Caco-2 (cell line): ENCODE data around the gene RAF1. TPM values are rescaled to one million over a fixed set of nuclear protein-coding genes. Genes with fewer than 3 reads are reported as not detected.

Source experiments
- BruUV-seq: library from RNA; stranded (reverse); fragments of 400-500 nt; replicated peaks from 2 replicates; lab custom pipeline; 2021; lab: Mats Ljungman, UMichigan
- CTCF ChIA-PET: fragments of 300-600 bp; sonication (Branson Sonifier 250); formaldehyde crosslinking; loops from one replicate; lab custom pipeline; 2022; ENCODE audit warnings: antibody characterized with exemption; lab: Charles Lee
- POLR2A ChIA-PET: fragments of 300-600 bp; sonication (Branson Sonifier 250); formaldehyde crosslinking; loops from one replicate; lab custom pipeline; 2022; ENCODE audit warnings: antibody characterized with exemption; lab: Charles Lee
- DNase-seq, 2 experiments: peaks; one replicate each; pipeline versions ENCODE4 v3.0.0 to v3.0.0-alpha.2; 2020 to 2022
- H3K27me3 ChIP-seq: replicated peaks from 2 replicates; pipeline ENCODE4 v1.6.0; 2011; ENCODE audit warnings: low read length; ENCODE audit not compliant: control insufficient read depth, insufficient read depth
- H3K36me3 ChIP-seq: 2 replicates; pipeline ENCODE4 v1.5.1; 2011; ENCODE audit warnings: low read length; ENCODE audit not compliant: control insufficient read depth, insufficient read depth
- H3K4me1 ChIP-seq: fragments of 250-450 bp; sonication (Bioruptor Pico); 2 replicates; pipeline ENCODE4 v1.5.1; 2020; ENCODE audit warnings: mild to moderate bottlenecking
- H3K4me3 ChIP-seq: 2 replicates; pipeline ENCODE4 v1.5.1; 2011; ENCODE audit warnings: low read depth, mild to moderate bottlenecking, control low read depth, low read length
- H3K9me3 ChIP-seq: fragments of 250-450 bp; sonication (Bioruptor Pico); 2 replicates; pipeline ENCODE4 v1.5.1; 2020; ENCODE audit warnings: mild to moderate bottlenecking, moderate library complexity
- H3K27ac Mint-ChIP-seq: one replicate; pipeline ENCODE4 v1.8.0; 2022; ENCODE audit warnings: mixed read lengths; ENCODE audit not compliant: unreplicated experiment
- H3K27me3 Mint-ChIP-seq: one replicate; pipeline ENCODE4 v1.8.0; 2022; ENCODE audit warnings: mixed read lengths; ENCODE audit not compliant: insufficient read depth, unreplicated experiment
- H3K36me3 Mint-ChIP-seq: one replicate; pipeline ENCODE4 v1.8.0; 2022; ENCODE audit warnings: mild to moderate bottlenecking, mixed read lengths; ENCODE audit not compliant: insufficient read depth, unreplicated experiment
- H3K4me1 Mint-ChIP-seq: one replicate; pipeline ENCODE4 v1.8.0; 2022; ENCODE audit warnings: low read depth, mixed read lengths; ENCODE audit not compliant: unreplicated experiment
- H3K4me3 Mint-ChIP-seq: one replicate; pipeline ENCODE4 v1.8.0; 2022; ENCODE audit warnings: mild to moderate bottlenecking, moderate library complexity, mixed read lengths; ENCODE audit not compliant: unreplicated experiment
- H3K9me3 Mint-ChIP-seq: one replicate; pipeline ENCODE4 v1.8.0; 2022; ENCODE audit warnings: mixed read lengths; ENCODE audit not compliant: unreplicated experiment
- CTCF ChIP-seq, 2 experiments: fragments of 200-600 bp in 1 of 2; IDR thresholded peaks; 1 replicate in 1 of 2; 2 replicates in 1 of 2; pipeline versions ENCODE4 v1.5.1 to v1.8.0; 2011 to 2022; ENCODE audit warnings: antibody characterized with exemption in 1 of 2, control low read depth in 1 of 2, inconsistent platforms in 1 of 2, low read depth in 1 of 2, low read length in 1 of 2, mild to moderate bottlenecking in 1 of 2, moderate library complexity in 1 of 2; ENCODE audit not compliant: insufficient read depth in 1 of 2, severe bottlenecking in 1 of 2, unreplicated experiment in 1 of 2
- intact Hi-C: fragments of 100-400 bp; cut with micrococcal nuclease; formaldehyde crosslinking; loops from one replicate; pipeline ENCODE4 v1.10.0; 2022; ENCODE audit not compliant: unreplicated experiment
- total RNA-seq: library from RNA; stranded (reverse); gene quantifications from 2 replicates; pipeline ENCODE4 v1.2.3, GENCODE V29; 2022

RAF1 gene
- total RNA-seq, 1 experiment from 2014 or later, result 93.6 TPM

- H3K27me3 Mint-ChIP-seq, result no peaks in the 10 kb centered on the region
- H3K36me3 Mint-ChIP-seq, result peaks cover 22% of the 10 kb centered on the region
- no peak for TF ChIP-seq CTCF (IDR thresholded peaks at IDR 0.05; ENCODE audit: insufficient read depth in 1 of 2, low read depth in 1 of 2, low read length in 1 of 2, severe bottlenecking in 1 of 2, unreplicated experiment in 1 of 2)
- H3K4me3 Mint-ChIP-seq, result no peak overlapping the region
- H3K9me3 ChIP-seq, result no peaks in the 10 kb centered on the region
- no peak overlapping the region for H3K27ac Mint-ChIP-seq
- no peak overlapping the region for H3K4me3 ChIP-seq
- CTCF ChIA-PET, result no interaction called here
- H3K4me1 Mint-ChIP-seq, result peaks cover 16% of the 10 kb centered on the region
- H3K4me1 ChIP-seq, result peaks cover 13% of the 10 kb centered on the region; the same call in 1 of the 2 replicates
- intact Hi-C loops, result no loop called here
- no peaks in the 10 kb centered on the region for H3K27me3 ChIP-seq
- no peak for DNase-seq
- H3K9me3 Mint-ChIP-seq, result no peaks in the 10 kb centered on the region
- POLR2A ChIA-PET, result no interaction called here
- no TSS peak for BruUV-seq
- no peaks in the 10 kb centered on the region for H3K36me3 ChIP-seq
Observed at GRCh38 chr3:12620729-12621128, 43.2 kb downstream of the RAF1 start.

GRCh38 chr3:12620305-12620704 is 43.6 kb downstream of the RAF1 start:
- intact Hi-C loops, result no loop called here

DNA sequence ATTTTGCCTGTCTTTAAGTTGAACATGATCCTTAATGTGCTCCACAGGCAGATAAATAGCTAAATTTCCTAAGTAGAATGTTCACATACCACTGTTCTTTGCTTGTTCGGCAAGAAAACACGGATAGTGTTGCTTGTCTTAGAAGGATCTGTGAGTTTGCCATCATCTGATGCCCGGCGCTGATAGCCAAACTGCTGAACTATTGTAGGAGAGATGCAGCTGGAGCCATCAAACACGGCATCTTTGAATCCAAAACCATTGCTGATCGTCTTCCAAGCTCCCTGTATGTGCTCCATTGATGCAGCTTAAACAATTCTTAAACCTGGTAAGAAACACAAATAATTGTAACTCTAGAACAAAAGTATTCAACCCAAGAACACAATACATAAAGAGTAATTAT is 45.5 kb downstream of the RAF1 start:
- Mint-ChIP-seq H3K27me3 (no peaks in the 10 kb centered on the region), H3K27ac (no peak overlapping the region), H3K4me1 (peaks cover 16% of the 10 kb centered on the region), H3K4me3 (no peak overlapping the region), H3K9me3 (no peaks in the 10 kb centered on the region), H3K36me3 (peaks cover 43% of the 10 kb centered on the region)
- Histone ChIP-seq H3K9me3 (no peaks in the 10 kb centered on the region), H3K27me3 (no peaks in the 10 kb centered on the region), H3K36me3 (no peaks in the 10 kb centered on the region; the same call in 1 of the 2 replicates), H3K4me1 (peaks cover 13% of the 10 kb centered on the region; the same call in 1 of the 2 replicates), H3K4me3 (no peak overlapping the region)
- intact Hi-C loops, result no loop called here
- ChIA-PET POLR2A (no interaction called here), CTCF (no interaction called here)
- no TSS peak for BruUV-seq
- no peak for DNase-seq
- no peak for TF ChIP-seq CTCF (IDR thresholded peaks at IDR 0.05; ENCODE audit: insufficient read depth in 1 of 2, low read depth in 1 of 2, low read length in 1 of 2, severe bottlenecking in 1 of 2, unreplicated experiment in 1 of 2)

More at GRCh38 chr3:12620305-12620704, 43.6 kb downstream of the RAF1 start:
- Histone ChIP-seq H3K4me1 (peaks cover 13% of the 10 kb centered on the region; the same call in 1 of the 2 replicates), H3K4me3 (no peak overlapping the region), H3K9me3 (no peaks in the 10 kb centered on the region), H3K27me3 (no peaks in the 10 kb centered on the region), H3K36me3 (no peaks in the 10 kb centered on the region; the same call in 1 of the 2 replicates)
- Mint-ChIP-seq H3K27me3 (no peaks in the 10 kb centered on the region), H3K36me3 (peaks cover 25% of the 10 kb centered on the region), H3K9me3 (no peaks in the 10 kb centered on the region), H3K4me1 (peaks cover 16% of the 10 kb centered on the region), H3K4me3 (no peak overlapping the region), H3K27ac (no peak overlapping the region)
- no peak for DNase-seq
- CTCF ChIA-PET, result no interaction called here
- POLR2A ChIA-PET, result no interaction called here
- no TSS peak for BruUV-seq
- no peak for TF ChIP-seq CTCF (IDR thresholded peaks at IDR 0.05; ENCODE audit: insufficient read depth in 1 of 2, low read depth in 1 of 2, low read length in 1 of 2, severe bottlenecking in 1 of 2, unreplicated experiment in 1 of 2)
